ENCODE data around the gene EIF4EBP2.

EIF4EBP2 gene

GRCh38 chr10:70379581-70380176 is 24.3 kb upstream of the EIF4EBP2 start:
- DNase-seq: no peak

DNA sequence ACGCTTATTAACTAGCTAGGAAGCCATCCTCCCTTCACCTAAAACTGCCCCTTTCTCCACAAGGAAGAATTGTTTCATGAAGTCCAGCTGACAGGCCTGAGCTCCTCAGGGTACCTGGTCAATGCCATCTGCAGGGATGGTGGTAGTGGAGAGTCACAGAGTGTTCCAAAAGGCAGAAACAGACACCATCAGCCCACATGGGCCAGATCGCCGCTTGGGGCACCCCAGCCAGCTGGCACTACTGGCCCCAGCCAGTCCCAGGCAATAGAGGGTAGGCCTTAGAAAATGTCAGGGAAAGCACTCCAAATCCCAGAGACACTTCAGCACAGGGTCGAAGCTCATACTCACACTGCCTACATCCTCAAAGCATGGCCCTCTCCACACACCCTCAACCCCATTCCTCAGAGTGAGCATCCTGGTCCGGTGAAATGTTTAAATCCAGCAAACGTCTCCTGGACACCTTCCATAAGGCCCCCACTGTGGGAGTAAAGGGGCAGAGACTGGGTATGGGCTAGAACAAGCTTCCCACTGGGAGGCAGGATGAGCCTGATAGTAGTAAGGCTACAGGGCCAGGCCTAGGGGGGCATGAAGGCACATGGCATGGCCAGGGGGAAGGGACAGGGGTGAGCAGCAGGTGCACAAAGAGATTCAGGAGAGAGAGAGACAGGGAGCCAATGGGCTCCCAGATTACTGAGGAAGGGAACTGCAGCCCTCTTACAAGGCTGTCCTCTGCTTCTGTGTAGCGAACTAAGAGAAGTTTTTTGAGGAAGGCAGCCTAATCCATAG is 23.4 kb upstream of the EIF4EBP2 start:
- no peak for DNase-seq

DNA sequence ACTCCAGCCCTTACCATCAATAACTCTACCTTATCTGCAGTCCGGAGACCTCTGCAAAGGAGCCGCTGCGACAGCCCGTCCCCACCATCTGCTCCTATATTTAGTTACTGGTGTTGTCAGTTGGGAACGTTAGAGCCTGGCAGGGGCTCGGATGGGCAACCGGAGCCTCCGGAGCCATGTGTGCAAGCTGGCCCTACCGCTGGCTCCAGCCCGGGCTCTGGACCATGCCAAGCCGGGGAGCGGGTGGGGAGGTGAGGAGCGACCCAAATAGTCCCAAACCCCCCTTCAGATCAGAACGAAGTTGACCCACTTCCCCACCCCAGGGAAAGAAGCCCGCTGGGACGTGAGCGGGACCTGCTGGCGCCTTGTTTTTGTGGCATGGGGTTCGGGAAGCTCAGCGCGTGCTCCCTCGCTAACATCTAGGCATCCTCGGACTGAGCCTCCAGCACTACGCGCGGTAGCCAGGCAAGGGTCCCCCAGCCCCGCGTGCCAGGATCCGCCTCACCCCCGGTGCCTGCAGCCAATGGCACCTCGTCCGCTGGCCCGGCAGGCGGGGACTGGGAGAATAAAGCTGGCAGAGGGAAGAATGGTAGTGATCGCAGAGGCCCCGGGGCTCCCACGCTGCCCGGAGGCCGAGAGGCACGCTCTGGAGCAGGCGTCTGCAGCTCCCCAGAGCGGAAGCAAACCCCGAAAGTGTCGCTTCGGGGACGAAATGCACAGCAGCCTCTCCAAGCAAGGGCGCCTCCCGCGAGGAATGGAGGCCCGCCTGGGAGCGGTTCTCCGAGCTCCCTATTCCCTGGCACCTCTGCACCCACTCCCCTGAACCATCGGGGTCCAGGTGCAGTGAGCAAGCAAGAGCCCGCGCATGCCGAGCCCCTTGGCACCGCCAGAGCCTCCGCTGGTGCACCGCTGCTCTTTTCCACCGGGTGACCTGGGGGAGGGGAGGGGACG is 22.2 kb upstream of the EIF4EBP2 start:
- no peak for DNase-seq

GRCh38 chr10:70391654-70392053 is 12.3 kb upstream of the EIF4EBP2 start:
- DNase-seq: no peak

- DNase-seq: no peak
Measured at GRCh38 chr10:70396140-70396539, 7.8 kb upstream of the EIF4EBP2 start.

DNA sequence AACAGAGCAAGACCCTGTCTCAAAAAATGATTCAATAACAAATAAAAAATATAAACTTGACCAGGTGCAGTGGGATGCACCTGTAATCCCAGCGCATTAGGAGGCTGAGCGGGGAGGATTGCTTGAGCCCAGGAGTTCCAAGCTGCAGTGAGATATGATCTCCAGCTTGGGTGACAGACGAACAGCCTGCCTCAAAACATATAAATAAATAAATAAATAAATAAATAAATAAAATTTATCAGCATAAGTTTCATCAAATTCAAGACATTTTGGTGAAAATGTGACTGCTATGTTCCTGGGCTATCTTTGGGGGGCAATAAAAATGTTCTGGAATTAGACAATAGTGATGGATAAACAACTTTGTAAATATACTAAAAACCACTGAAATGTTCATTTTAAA is 4.8 kb upstream of the EIF4EBP2 start:
- DNase-seq: no peak

DNA sequence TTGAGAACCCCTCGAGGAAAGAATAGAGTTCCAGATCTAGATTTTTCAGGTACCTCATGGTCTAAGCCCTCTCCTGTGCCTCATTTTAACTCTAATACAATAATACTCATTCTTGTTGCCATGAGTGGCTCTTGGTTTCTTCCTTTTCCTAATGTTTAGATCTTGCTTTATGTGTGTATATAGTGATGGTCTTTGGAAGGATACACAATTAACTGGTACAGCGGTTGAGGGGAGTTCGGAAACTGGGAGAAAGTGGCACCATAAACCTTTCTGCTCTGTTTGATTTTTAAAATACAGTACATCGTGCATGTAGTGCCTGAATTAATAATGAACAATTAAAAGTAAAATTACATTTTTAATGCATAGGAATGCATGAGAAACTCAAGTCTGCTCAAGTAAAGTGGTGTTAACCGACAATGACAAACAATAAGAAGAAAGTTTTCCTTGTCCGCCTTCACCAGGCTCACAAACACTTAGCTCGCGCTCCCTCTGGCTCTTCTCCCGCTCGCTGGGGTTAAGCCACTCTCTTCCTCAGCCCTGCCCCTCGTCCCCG is 386 bp upstream of the EIF4EBP2 start:
- DNase-seq: no peak

DNA sequence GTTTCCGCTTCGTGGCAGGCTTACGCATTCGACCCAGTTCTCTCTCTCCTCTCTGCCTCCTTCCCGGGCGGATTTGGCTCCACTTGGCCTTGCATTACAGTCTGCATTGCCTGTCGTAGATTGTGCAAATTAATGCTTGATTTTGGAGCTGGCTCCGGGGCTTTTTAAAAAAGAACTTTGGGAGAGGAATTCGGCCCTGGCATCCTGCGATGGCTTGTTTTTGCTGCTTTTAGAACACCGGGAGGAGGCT is 767 bp downstream of the EIF4EBP2 start:
- DNase-seq: no peak

DNA sequence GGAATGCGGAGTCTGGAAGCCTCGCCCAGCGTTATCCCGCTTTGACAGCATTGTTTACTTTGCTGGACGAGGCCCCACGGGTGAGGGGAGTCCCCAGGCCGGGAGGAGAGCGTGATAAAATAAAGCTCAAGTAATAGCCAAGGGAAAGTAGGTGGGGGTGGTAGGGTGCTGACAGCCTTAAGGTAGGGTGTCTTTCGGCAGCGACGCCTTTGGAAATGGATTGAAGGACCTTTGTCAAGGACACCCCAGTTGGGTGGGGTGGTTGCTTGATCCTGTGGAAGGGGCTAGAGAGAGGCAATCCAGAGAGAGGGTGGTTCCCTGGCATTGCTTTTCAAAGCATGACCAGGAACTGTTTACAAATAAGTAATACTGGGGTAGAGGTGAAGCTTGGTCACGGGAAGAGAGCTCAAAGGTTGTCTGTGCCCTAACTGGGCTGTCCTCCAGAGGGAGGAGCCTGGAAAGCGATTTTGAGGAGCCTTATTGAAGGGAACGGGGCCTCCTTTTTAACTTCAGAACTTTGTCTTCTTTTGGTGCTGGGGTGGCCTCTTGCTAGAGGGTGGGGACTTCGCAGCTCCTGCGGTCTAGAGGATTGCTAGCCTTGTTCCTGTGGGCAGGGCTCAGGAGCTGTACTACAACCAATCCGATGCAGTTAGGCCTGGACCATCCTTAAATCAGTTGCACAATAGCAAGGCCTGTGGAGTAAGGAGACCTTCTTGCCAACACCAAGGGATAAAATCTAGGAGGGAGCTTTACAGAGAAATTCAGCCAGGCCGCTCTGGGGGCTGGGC is 1.3 kb downstream of the EIF4EBP2 start:
- DNase-seq: no peak

DNA sequence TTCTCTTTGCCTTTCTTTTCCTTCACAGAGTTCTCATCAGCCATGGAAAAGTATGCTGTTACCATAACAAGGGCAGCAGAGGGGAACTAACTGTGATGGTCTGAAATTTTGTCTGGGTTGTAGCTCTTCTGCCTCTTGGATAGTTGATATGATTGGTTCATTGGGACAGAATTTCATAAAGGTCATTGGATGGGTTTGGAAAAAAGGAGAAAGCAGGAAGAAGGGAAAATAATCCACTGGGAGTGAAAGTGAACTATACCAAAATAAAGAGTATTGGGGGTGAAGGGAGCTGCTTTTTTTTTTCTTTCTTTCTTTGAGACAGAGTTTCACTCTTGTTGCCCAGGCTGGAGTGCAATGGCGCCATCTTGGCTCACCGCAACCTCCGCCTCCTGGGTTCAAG is 5.8 kb downstream of the EIF4EBP2 start:
- DNase-seq: no peak

DNA sequence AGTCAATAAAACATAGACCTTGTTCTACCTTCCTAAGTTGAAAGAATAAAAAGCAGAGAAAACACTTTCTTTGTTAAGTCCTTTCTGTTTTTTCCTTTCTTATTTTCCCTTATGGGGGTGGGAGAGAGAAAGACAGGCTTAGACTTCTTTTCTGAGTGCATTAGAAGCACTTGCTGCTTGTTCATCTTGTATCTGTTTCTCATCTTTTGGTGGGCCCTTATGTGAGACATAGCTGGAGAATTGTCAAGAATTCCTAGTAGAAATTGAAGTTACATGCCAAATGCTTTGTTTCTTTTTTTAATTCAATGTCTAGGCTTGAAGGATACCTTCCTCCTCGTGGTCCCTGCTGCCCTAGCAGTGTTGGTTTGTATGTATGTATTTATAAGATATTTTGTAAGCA is 6.7 kb downstream of the EIF4EBP2 start:
- no peak for DNase-seq

GRCh38 chr10:70412356-70412755 is 8.4 kb downstream of the EIF4EBP2 start:
- no peak for DNase-seq

GRCh38 chr10:70417568-70417967 is 13.6 kb downstream of the EIF4EBP2 start:
- DNase-seq: no peak

- no peak for DNase-seq
Measured at GRCh38 chr10:70418229-70418628, 14.3 kb downstream of the EIF4EBP2 start.

DNA sequence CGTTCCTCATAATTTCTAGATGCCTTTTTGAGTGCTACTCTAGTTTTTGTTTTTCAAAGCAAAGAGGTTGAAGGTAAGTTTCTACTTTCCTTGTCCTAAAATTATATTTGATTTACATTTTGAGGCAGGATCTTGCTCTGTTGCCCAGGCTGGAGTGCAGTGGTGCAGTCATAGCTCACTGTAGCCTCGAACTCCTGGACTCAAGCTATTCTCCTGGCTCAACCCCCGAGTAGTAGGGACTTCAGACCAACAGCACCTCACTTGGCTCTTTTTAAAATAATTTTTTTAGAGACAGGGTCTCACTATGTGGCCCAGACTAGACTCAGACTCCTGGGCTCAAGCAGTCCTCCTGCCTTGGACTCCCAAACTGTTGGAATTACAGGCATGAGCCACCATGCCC is 14.8 kb downstream of the EIF4EBP2 start:
- no peak for DNase-seq

DNA sequence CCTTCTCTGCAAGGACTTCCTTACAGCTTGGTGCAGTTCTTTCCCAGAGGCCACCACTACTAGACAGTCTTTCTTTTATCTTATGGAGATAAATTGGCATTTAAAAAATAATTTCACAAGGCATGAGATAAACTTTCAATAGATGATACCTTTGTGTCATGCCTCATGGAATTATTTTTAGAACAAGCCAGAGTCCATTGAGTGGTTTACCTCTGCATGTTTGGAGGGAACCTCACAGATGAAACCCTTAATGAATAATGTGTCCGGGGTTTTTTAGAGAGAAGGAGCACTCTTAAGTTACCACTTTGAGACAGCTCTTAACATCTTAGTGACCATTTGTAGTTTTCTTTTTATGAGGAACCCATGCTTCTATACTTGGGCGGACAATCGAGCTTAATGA is 20.4 kb downstream of the EIF4EBP2 start:
- DNase-seq: no peak

- DNase-seq: no peak
Measured at GRCh38 chr10:70425096-70425495, 21.2 kb downstream of the EIF4EBP2 start.

- no peak for DNase-seq
Measured at GRCh38 chr10:70426823-70427222, 22.9 kb downstream of the EIF4EBP2 start.

- DNase-seq: no peak
Measured at GRCh38 chr10:70430493-70431445, 26.8 kb downstream of the EIF4EBP2 start.

DNA sequence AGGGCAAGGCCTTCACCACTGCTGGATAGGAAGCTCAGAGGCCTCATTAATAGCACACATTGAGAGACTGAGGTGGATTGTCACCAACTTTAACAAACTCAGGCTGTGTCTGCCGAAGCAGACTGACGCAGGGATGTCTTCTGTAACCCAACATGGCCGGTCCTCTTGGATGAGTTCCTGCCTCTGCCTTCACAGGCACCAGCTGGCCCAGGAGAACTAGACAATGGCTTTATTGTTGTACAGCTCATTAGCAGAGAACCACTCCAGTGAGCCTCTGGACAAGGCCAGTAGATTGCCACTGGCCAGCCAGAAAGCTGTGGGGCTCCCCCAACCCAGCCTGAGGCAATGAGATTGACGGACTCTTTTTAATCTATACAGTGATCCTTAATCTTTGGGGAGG is 28.2 kb downstream of the EIF4EBP2 start:
- no peak for DNase-seq

DNA sequence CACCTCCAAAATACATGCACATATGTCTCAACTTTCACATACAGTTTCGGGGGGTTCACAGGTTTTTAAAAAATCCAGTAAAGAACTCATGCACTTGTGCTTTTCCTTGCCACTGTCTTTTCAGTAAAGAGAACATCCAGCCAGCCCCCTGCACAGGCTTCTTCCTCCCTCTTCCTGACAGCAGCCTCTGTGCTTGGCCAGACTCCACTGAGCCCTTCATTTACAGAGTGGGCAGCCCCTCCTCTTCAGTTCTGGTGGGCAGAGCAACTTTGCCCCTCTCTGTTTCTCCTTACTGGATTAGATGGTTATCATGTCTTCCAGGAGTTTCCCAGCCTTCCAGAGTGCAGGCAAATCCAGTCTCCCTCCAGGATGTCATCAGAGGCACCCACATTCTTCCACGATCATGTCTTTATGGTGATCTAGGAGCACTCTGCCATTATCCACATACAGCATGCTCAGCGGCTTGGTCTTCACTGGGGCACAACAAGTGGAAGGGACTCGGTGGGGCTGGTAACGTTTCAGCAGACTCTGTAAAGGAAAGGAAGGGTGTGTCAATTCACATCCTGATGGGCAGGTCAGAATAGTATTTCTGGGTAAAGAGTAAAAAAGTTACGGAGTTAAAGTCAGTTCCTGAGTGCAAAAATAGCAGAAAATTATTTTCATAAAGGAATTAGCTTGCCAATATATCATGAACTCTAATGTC is 28.8 kb downstream of the EIF4EBP2 start:
- DNase-seq: no peak

All from NCI-H187 treated with DMSO at 0.1 percent for 48 hours (cell line).